Panc1 (cell line): ENCODE measurements around the gene ZNF521. TPM values are rescaled to one million over a fixed set of nuclear protein-coding genes. Genes with fewer than 3 reads are reported as not detected.

Source experiments
- ATAC-seq: fragments of 200-7000 bp; cut with Tn5 transposase; 2 replicates; pipeline ENCODE4 v1.9.1; 2020; ENCODE audit warnings: mild to moderate bottlenecking, moderate library complexity
- BruUV-seq: library from RNA; stranded (reverse); fragments of 400-500 nt; replicated peaks from 2 replicates; lab custom pipeline; 2021; lab: Mats Ljungman, UMichigan
- CTCF ChIA-PET: fragments of 300-600 bp; sonication (Branson Sonifier 250); formaldehyde crosslinking; loops from one replicate; lab custom pipeline; 2022; ENCODE audit warnings: antibody characterized with exemption; lab: Charles Lee
- POLR2A ChIA-PET: fragments of 300-600 bp; sonication (Branson Sonifier 250); formaldehyde crosslinking; loops from one replicate; lab custom pipeline; 2022; ENCODE audit warnings: antibody characterized with exemption; lab: Charles Lee
- DNase-seq: peaks from one replicate; pipeline ENCODE4 v3.0.0-alpha.2; 2010; ENCODE audit warnings: low read depth, low spot score
- H3K27ac ChIP-seq: 2 replicates; pipeline ENCODE4 v1.5.1; 2011; ENCODE audit warnings: mild to moderate bottlenecking, low read length, inconsistent platforms
- H3K27me3 ChIP-seq: fragments of 200-500 bp; sonication (Bioruptor generic); 2 replicates; pipeline ENCODE4 v1.6.0; 2014; ENCODE audit warnings: low read length, inconsistent platforms; ENCODE audit not compliant: control insufficient read depth, insufficient read depth
- H3K36me3 ChIP-seq: fragments of 200-500 bp; sonication (Bioruptor generic); 2 replicates; pipeline ENCODE4 v1.5.1; 2014; ENCODE audit warnings: inconsistent platforms, mild to moderate bottlenecking, low read length, moderate library complexity; ENCODE audit not compliant: control insufficient read depth, insufficient read depth
- H3K4me1 ChIP-seq: 2 replicates; pipeline ENCODE4 v1.5.1; 2011; ENCODE audit warnings: inconsistent platforms, mild to moderate bottlenecking, low read length, moderate library complexity; ENCODE audit not compliant: control insufficient read depth, insufficient read depth
- H3K4me3 ChIP-seq, 2 experiments: 2 replicates each; pipeline ENCODE4 v1.5.1; 2011 to 2012; ENCODE audit warnings: low read depth in 2 of 2, low read length in 2 of 2, mild to moderate bottlenecking in 2 of 2, inconsistent platforms in 1 of 2, moderate library complexity in 1 of 2
- H3K9me3 ChIP-seq: fragments of 200-500 bp; sonication (Bioruptor generic); 2 replicates; pipeline ENCODE4 v1.5.1; 2014; ENCODE audit warnings: low read depth, mild to moderate bottlenecking, inconsistent platforms, low read length, moderate library complexity; ENCODE audit not compliant: control insufficient read depth, insufficient read depth
- POLR2AphosphoS5 ChIP-seq: IDR thresholded peaks from 2 replicates; pipeline ENCODE4 v1.6.1; 2012; ENCODE audit warnings: mild to moderate bottlenecking, low read depth, low read length, moderate library complexity
- SIN3A ChIP-seq: IDR thresholded peaks from 2 replicates; pipeline ENCODE4 v1.6.1; 2012; ENCODE audit warnings: low read depth, mild to moderate bottlenecking, low read length, moderate library complexity, borderline replicate concordance; ENCODE audit not compliant: insufficient read depth
- TCF7L2 ChIP-seq: IDR thresholded peaks from 2 replicates; pipeline ENCODE4 v1.6.1; 2011; ENCODE audit warnings: mild to moderate bottlenecking, low read depth, low read length, inconsistent platforms
- in situ Hi-C: cut with HindIII; loops from 2 replicates; pipeline ENCODE4 v1.10.0; 2016; ENCODE audit warnings: low sequenced_read_pairs, low pct_unique_long_range_greater_than_20kb
- intact Hi-C: fragments of 100-400 bp; cut with micrococcal nuclease; formaldehyde crosslinking; loops from one replicate; pipeline ENCODE4 v1.10.0; 2022; ENCODE audit not compliant: unreplicated experiment
- total RNA-seq: library from RNA; stranded (reverse); gene quantifications from one replicate; pipeline ENCODE4 v1.2.1, GENCODE V29; 2021; ENCODE audit not compliant: unreplicated experiment
- TF ChIP-seq, protein P1 (sequence below), 2 experiments: IDR thresholded peaks; 2 replicates each; pipeline ENCODE4 v1.6.1; 2011 to 2012; ENCODE audit warnings: low read depth in 2 of 2, control low read depth in 1 of 2, low read length in 1 of 2, mild to moderate bottlenecking in 1 of 2, moderate library complexity in 1 of 2; ENCODE audit not compliant: insufficient read depth in 1 of 2
- TF ChIP-seq, protein P2 (sequence below): fragments of 450-650 bp; IDR thresholded peaks from 2 replicates; pipeline ENCODE4 v1.5.1; 2017; ENCODE audit warnings: mild to moderate bottlenecking

ZNF521 gene
- total RNA-seq, 1 experiment from 2014 or later = 0.15 TPM

DNA sequence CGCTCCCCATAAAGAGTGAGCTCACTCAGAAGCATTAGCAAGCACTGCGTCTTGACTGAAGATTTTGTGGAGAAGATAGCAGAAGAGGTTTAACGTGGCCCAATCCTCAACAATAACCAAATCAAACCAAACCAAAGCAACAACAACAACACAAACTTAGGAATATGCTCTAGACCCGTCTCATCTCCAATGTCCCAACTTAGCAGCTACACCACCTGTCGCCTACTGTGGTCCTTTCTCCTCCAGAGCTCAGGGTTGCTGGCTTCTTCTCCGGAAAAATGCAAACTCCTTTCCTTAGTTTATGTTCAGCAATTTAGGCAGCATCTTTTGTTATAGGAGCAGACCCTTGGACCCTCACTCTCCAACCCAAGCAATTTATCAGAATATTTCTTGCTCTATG is 301.4 kb downstream of the ZNF521 start:
- TF ChIP-seq, protein P1, sequence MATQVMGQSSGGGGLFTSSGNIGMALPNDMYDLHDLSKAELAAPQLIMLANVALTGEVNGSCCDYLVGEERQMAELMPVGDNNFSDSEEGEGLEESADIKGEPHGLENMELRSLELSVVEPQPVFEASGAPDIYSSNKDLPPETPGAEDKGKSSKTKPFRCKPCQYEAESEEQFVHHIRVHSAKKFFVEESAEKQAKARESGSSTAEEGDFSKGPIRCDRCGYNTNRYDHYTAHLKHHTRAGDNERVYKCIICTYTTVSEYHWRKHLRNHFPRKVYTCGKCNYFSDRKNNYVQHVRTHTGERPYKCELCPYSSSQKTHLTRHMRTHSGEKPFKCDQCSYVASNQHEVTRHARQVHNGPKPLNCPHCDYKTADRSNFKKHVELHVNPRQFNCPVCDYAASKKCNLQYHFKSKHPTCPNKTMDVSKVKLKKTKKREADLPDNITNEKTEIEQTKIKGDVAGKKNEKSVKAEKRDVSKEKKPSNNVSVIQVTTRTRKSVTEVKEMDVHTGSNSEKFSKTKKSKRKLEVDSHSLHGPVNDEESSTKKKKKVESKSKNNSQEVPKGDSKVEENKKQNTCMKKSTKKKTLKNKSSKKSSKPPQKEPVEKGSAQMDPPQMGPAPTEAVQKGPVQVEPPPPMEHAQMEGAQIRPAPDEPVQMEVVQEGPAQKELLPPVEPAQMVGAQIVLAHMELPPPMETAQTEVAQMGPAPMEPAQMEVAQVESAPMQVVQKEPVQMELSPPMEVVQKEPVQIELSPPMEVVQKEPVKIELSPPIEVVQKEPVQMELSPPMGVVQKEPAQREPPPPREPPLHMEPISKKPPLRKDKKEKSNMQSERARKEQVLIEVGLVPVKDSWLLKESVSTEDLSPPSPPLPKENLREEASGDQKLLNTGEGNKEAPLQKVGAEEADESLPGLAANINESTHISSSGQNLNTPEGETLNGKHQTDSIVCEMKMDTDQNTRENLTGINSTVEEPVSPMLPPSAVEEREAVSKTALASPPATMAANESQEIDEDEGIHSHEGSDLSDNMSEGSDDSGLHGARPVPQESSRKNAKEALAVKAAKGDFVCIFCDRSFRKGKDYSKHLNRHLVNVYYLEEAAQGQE (IDR thresholded peaks at IDR 0.05; ENCODE audit: insufficient read depth in 1 of 2, low read depth in 2 of 2, low read length in 1 of 2) = no peak
- TF ChIP-seq POLR2AphosphoS5 (no peak), TCF7L2 (no peak), SIN3A (no peak)
- TF ChIP-seq, protein P2, sequence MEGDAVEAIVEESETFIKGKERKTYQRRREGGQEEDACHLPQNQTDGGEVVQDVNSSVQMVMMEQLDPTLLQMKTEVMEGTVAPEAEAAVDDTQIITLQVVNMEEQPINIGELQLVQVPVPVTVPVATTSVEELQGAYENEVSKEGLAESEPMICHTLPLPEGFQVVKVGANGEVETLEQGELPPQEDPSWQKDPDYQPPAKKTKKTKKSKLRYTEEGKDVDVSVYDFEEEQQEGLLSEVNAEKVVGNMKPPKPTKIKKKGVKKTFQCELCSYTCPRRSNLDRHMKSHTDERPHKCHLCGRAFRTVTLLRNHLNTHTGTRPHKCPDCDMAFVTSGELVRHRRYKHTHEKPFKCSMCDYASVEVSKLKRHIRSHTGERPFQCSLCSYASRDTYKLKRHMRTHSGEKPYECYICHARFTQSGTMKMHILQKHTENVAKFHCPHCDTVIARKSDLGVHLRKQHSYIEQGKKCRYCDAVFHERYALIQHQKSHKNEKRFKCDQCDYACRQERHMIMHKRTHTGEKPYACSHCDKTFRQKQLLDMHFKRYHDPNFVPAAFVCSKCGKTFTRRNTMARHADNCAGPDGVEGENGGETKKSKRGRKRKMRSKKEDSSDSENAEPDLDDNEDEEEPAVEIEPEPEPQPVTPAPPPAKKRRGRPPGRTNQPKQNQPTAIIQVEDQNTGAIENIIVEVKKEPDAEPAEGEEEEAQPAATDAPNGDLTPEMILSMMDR = no peak
- Histone ChIP-seq H3K4me1 (no peaks in the 10 kb centered on the region), H3K9me3 (no peaks in the 10 kb centered on the region), H3K36me3 (no peaks in the 10 kb centered on the region), H3K27me3 (no peaks in the 10 kb centered on the region; the same call in 1 of the 2 replicates), H3K4me3 (no peak overlapping the region), H3K27ac (no peak overlapping the region)
- ChIA-PET CTCF (no interaction called here), POLR2A (no interaction called here)
- BruUV-seq = no TSS peak
- intact Hi-C loops (no loop called here), in situ Hi-C loops (no loop called here)
- DNase-seq = no peak
- no peak for ATAC-seq

DNA sequence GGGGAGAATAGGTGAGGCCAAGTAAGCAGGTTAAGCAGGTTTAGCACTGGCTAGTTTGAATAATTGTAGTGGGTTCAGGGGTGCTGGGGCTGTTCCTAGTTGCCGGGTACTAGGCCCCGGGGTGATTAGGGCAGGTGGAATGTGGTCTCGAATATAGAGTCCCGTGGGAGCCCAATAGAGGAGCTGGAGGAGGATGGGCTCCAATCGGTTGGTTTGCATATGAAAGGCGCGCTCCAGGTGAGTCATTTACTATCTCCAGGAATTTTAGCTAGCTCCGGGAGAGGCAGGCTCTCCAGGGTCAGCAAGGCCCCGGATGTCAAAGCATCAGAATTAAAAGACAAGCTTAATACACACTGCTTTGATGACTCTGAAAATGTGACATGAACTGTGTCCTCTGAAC is 304.0 kb downstream of the ZNF521 start:
- Histone ChIP-seq H3K9me3 (no peaks in the 10 kb centered on the region), H3K4me1 (no peaks in the 10 kb centered on the region), H3K27ac (no peak overlapping the region), H3K27me3 (no peaks in the 10 kb centered on the region; the same call in 1 of the 2 replicates), H3K36me3 (no peaks in the 10 kb centered on the region), H3K4me3 (no peak overlapping the region)
- DNase-seq (no peak), ATAC-seq (no peak)
- in situ Hi-C loops = no loop called here
- BruUV-seq = no TSS peak
- ChIA-PET POLR2A (interaction anchor here (0.7 kb wide), 1 partner anchor 1528 kb away, joined by 3 read pairs; no protein-coding TSS in a partner anchor), CTCF (no interaction called here)
- intact Hi-C loops = no loop called here
- TF ChIP-seq SIN3A (no peak), TCF7L2 (no peak), POLR2AphosphoS5 (no peak)
- TF ChIP-seq, protein P1 (IDR thresholded peaks at IDR 0.05; ENCODE audit: insufficient read depth in 1 of 2, low read depth in 2 of 2, low read length in 1 of 2) = no peak
- TF ChIP-seq, protein P2 = no peak
